HG03439 (cell line): ENCODE results near the gene SERPINB2.
"Not testable (repeated sequence)": the region's sequence is repeated elsewhere in the genome, so short reads cannot be mapped to it uniquely, and the experiment has no call there.

Source experiments
- ATAC-seq: cut with Tn5 transposase; IDR thresholded peaks from one replicate; pipeline ENCODE4 v1.9.1; 2021; ENCODE audit warnings: mild to moderate bottlenecking, moderate library complexity; ENCODE audit not compliant: unreplicated experiment

The SERPINB2 gene

DNA sequence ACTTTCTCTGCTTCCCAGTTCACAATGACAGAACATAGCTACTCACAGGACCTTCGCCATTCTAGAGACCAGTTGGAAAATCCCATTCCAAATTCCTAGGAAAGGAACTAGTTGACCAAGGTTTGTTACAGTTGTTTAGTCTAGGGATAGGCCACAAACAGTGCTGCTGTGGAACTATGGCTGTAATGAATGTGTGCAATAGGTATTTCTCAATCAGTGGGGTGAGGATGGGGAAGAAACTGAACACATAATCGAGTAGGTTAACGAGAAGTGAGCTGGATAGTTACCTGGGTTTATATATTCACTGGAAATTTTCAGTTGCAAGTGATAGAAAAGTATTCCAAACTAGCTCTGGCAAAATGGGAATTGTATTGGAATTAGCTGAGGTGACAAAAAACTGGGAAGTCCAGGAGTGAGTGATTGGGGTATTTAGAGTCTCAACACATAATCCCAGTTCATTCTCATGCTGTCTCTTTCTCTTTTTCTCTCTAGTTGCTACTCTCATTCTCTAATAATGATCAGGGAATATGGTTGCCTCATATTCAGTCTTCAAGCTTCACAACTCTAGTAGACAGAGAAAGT is 43.4 kb downstream of the SERPINB2 start:
- no peak for ATAC-seq

- peak; percentile 99 for ATAC-seq
Observed at GRCh38 chr18:63936156-63936931, 48.8 kb downstream of the SERPINB2 start.

DNA sequence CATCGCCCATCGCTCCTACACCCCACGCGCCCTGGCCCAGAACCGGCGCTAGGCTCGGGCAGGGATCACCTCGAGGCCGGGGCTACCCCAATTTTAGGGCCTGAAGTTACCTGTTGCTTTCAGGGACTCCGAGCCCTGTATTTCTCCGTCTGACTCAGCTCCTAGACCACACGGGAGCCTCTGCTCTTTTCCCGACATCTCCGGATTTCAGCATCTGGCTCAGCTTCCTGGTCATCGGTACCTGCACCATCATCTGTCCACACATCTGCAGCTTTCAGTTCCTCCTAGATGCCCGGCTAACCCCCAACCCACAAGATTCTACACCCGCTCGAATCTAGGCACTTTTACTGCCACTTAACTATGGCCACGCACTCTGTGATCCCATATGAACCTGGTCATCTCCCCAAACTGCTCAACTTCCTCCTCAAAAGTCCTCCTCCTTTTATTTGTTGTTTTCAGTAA is 49.5 kb downstream of the SERPINB2 start:
- peak; percentile 39 for ATAC-seq

DNA sequence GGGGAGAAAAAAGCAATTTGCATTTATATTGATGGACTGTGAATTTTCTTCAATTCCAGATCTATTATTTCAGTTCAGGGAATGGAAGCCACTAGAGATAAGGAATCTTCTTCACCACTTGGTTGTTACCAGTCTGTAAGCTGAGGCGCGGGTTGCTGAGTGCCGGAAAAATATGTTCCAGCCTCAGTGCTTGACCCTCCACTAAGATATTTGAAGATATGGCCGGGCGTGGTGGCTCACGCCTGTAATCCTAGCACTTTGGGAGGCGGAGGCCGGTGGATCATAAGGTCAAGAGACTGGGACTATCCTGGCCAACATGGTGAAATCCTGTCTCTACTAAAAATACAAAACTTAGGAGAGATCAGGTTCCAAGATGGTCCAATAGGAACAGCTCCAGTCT is 52.5 kb downstream of the SERPINB2 start:
- ATAC-seq, result no peak

DNA sequence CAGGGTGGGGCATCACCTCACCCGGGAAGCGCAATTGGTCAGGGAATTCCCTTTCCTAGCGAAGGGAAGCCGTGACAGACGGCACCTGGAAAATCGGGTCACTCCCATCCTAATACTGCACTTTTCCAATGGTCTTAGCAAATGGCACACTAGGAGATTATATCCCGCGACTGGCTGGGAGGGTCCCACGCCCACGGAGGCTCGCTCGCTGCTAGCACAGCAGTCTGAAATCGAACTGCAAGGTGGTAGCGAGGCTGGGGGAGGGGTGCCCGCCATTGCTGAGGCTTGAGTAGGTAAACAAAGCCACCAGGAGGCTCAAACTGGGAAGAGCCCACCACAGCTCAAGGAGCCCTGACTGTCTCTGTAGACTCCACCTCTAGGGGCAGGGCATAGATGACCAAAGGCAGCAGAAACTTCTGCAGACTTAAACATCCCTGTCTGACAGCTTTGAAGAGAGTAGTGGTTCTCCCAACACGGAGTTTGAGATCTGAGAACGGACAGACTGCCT is 53.1 kb downstream of the SERPINB2 start:
- ATAC-seq, result not testable (repeated sequence)

GRCh38 chr18:63947051-63947790 is 59.7 kb downstream of the SERPINB2 start:
- no peak for ATAC-seq

DNA sequence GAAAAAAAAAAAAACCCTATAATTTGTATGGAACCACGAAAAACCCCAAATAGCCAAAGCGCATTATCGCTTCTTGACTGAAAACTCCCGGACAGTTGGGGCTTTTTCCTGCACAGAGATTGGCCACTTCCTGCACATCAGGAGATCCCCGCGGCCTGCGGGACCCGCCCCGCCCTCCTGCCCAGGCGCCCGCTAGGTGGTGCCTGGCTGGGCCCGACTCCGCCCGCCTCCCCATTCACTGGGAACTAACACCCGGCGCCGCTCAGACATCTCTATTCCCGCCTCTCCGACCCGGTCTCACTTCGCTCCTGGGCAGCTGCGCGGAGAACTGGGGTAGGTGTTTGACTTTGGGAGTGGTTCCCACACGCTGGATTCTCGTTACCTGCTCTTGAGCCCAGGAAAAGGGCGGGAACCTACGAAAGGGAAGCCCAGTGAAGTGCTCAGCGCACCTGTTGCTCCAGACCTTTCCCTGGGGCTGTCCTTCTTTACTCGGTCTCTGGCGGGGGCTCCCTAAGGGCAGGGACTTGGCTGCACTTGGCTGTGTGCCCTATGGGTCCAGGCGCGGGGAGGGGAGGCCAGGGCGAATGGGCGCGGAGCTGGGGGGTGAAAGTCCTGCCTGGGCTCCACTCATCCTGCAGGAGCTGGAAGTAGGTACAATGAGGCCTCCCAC is 61.7 kb downstream of the SERPINB2 start, which contains the start of gene HMSD:
Gene HMSD (plus strand): TSS at position 234 of the 670 bp plus-strand sequence. CDS start 4,155 bp downstream, outside the sequence.
- peak; percentile 88 for ATAC-seq

GRCh38 chr18:63951302-63951705 is 63.8 kb downstream of the SERPINB2 start:
- peak; percentile 45 for ATAC-seq
